ENCODE data around the gene RASGRF1.

GRCh38 chr15:79068790-79069189, 21.8 kb downstream of the RASGRF1 start:
- TF ChIP-seq POLR2A (IDR thresholded peaks at IDR 0.05; ENCODE audit: low read depth, low read length) = no peak
- TF ChIP-seq TAF1 (IDR thresholded peaks at IDR 0.05; ENCODE audit: borderline replicate concordance, low read depth, low read length) = no peak

Data from GM12892 (cell line).